Neural cell (in vitro differentiated cells): ENCODE data around the gene AFAP1L1. TPM values are rescaled to one million over a fixed set of nuclear protein-coding genes. Genes with fewer than 3 reads are reported as not detected.

Experiments used
- H2AFZ ChIP-seq: fragments of 200-600, 300-800 bp; sonication (generic), shearing (Covaris generic); 2 replicates; pipeline ENCODE4 v1.6.0; 2014; ENCODE audit warnings: low read depth, mild to moderate bottlenecking, antibody characterized with exemption, low read length, moderate library complexity
- H3F3A ChIP-seq: fragments of 200-600 bp; shearing (Covaris generic); 2 replicates; pipeline ENCODE4 v1.6.1; 2016; ENCODE audit warnings: mild to moderate bottlenecking, moderate library complexity, mixed read lengths, antibody characterized with exemption, low read length; ENCODE audit not compliant: insufficient read depth, poor library complexity, severe bottlenecking
- H3K27ac ChIP-seq: fragments of 200-600, 300-800 bp; sonication (generic), shearing (Covaris generic); 2 replicates; pipeline ENCODE4 v1.5.1; 2014; ENCODE audit warnings: mild to moderate bottlenecking, low read length, moderate library complexity
- H3K27me3 ChIP-seq: fragments of 300-800, 200-600 bp; sonication (generic), shearing (Covaris generic); 2 replicates; pipeline ENCODE4 v1.6.0; 2014; ENCODE audit warnings: mild to moderate bottlenecking, low read depth, low read length, moderate library complexity; ENCODE audit not compliant: insufficient read depth
- H3K36me3 ChIP-seq: fragments of 300-800, 200-600 bp; sonication (generic), shearing (Covaris generic); 2 replicates; pipeline ENCODE4 v1.5.1; 2014; ENCODE audit warnings: mild to moderate bottlenecking, antibody characterized with exemption, low read length, moderate library complexity; ENCODE audit not compliant: insufficient read depth
- H3K4me2 ChIP-seq: fragments of 300-800, 200-600 bp; sonication (generic), shearing (Covaris generic); 2 replicates; pipeline ENCODE4 v1.6.0; 2014; ENCODE audit warnings: mild to moderate bottlenecking, low read length
- H3K4me3 ChIP-seq: fragments of 300-800, 200-600 bp; sonication (generic), shearing (Covaris generic); 2 replicates; pipeline ENCODE4 v1.5.1; 2014; ENCODE audit warnings: mild to moderate bottlenecking, low read length, moderate library complexity
- H3K79me2 ChIP-seq: fragments of 200-600 bp; shearing (Covaris generic); replicated peaks from 2 replicates; pipeline ENCODE4 v1.6.0; 2014; ENCODE audit warnings: mild to moderate bottlenecking, low read length, moderate library complexity; ENCODE audit not compliant: insufficient read depth
- H3K9ac ChIP-seq: fragments of 300-800, 200-600 bp; sonication (generic), shearing (Covaris generic); 2 replicates; pipeline ENCODE4 v1.6.1; 2016; ENCODE audit warnings: mild to moderate bottlenecking, low read length, mixed read lengths
- H3K9me2 ChIP-seq: fragments of 200-600 bp; shearing (Covaris generic); 2 replicates; pipeline ENCODE4 v1.6.1; 2016; ENCODE audit warnings: mild to moderate bottlenecking, low read length, mixed read lengths; ENCODE audit not compliant: insufficient read depth
- H3K9me3 ChIP-seq: fragments of 200-600, 300-800 bp; sonication (generic), shearing (Covaris generic); 2 replicates; pipeline ENCODE4 v1.6.1; 2016; ENCODE audit warnings: mild to moderate bottlenecking, mixed run types, low read length, moderate library complexity, mixed read lengths
- H4K20me1 ChIP-seq: fragments of 200-600 bp; shearing (Covaris generic); 2 replicates; pipeline ENCODE4 v1.6.1; 2016; ENCODE audit warnings: mild to moderate bottlenecking, mixed run types; ENCODE audit not compliant: insufficient read depth
- CTCF ChIP-seq: fragments of 450-650 bp; IDR thresholded peaks from 2 replicates; pipeline ENCODE4 v1.5.1; 2014; ENCODE audit warnings: antibody characterized with exemption, mild to moderate bottlenecking, moderate library complexity; ENCODE audit not compliant: poor library complexity, severe bottlenecking
- EP300 ChIP-seq: fragments of 450-650 bp; conservative IDR thresholded peaks from 2 replicates; pipeline ENCODE4 v1.6.1; 2014; ENCODE audit warnings: antibody characterized with exemption, mild to moderate bottlenecking, moderate library complexity; ENCODE audit not compliant: poor library complexity, severe bottlenecking
- EZH2 ChIP-seq: fragments of 200-600, 300-800 bp; shearing (Covaris generic), sonication (generic); IDR thresholded peaks from 2 replicates; pipeline ENCODE4 v1.6.1; 2014; ENCODE audit warnings: antibody characterized with exemption, low read length, borderline replicate concordance, mild to moderate bottlenecking; ENCODE audit not compliant: insufficient read depth, poor library complexity, severe bottlenecking
- MXI1 ChIP-seq: fragments of 450-650 bp; conservative IDR thresholded peaks from 2 replicates; pipeline ENCODE4 v1.6.1; 2014; ENCODE audit warnings: antibody characterized with exemption, mild to moderate bottlenecking; ENCODE audit not compliant: poor library complexity, severe bottlenecking
- POLR2AphosphoS5 ChIP-seq: IDR thresholded peaks from 2 replicates; pipeline ENCODE4 v1.6.1; 2012
- RAD21 ChIP-seq: fragments of 450-650 bp; conservative IDR thresholded peaks from 2 replicates; pipeline ENCODE4 v1.6.1; 2014; ENCODE audit warnings: antibody characterized with exemption, mild to moderate bottlenecking, moderate library complexity
- REST ChIP-seq: IDR thresholded peaks from 2 replicates; pipeline ENCODE4 v1.6.1; 2012; ENCODE audit warnings: borderline replicate concordance
- SMC3 ChIP-seq: fragments of 450-650 bp; conservative IDR thresholded peaks from 2 replicates; pipeline ENCODE4 v1.6.1; 2014; ENCODE audit warnings: antibody characterized with exemption, mild to moderate bottlenecking, moderate library complexity; ENCODE audit not compliant: poor library complexity
- TAF1 ChIP-seq: IDR thresholded peaks from 2 replicates; pipeline ENCODE4 v1.6.1; 2012; ENCODE audit warnings: low read depth
- polyA plus RNA-seq: library from polyadenylated mRNA; depleted of rRNA; stranded (reverse); fragments of >200 nt; gene quantifications from 2 replicates; pipeline ENCODE4 v1.2.3, GENCODE V29; 2014

Gene AFAP1L1
- polyA plus RNA-seq, 1 donor from 2014 or later, result not detected

GRCh38 chr5:149237662-149238061 lies 34.0 kb upstream of the AFAP1L1 start:
- no peak overlapping the region for H2AFZ ChIP-seq
- no peaks in the 10 kb centered on the region for H3K9me2 ChIP-seq
- no peak overlapping the region for H3K9ac ChIP-seq
- H3K36me3 ChIP-seq, result no peaks in the 10 kb centered on the region
- TF ChIP-seq SMC3, result no peak
- TF ChIP-seq MXI1, result no peak
- no peak for TF ChIP-seq RAD21
- no peak for TF ChIP-seq EZH2
- TF ChIP-seq POLR2AphosphoS5, result no peak
- TF ChIP-seq EP300, result no peak
- TF ChIP-seq TAF1, result no peak
- no peak for TF ChIP-seq REST
- TF ChIP-seq CTCF, result no peak
- H3K9me3 ChIP-seq, result no peaks in the 10 kb centered on the region
- no peak overlapping the region for H3K27ac ChIP-seq
- no peaks in the 10 kb centered on the region for H3K79me2 ChIP-seq
- no peaks in the 10 kb centered on the region for H4K20me1 ChIP-seq
- no peaks in the 10 kb centered on the region for H3F3A ChIP-seq
- H3K27me3 ChIP-seq, result no peaks in the 10 kb centered on the region
- no peak overlapping the region for H3K4me3 ChIP-seq
- no peak overlapping the region for H3K4me2 ChIP-seq

- no peak overlapping the region for H3K4me2 ChIP-seq
- H3K4me3 ChIP-seq, result no peak overlapping the region
- TF ChIP-seq MXI1, result no peak
- no peak for TF ChIP-seq REST
- no peak for TF ChIP-seq RAD21
- no peaks in the 10 kb centered on the region for H4K20me1 ChIP-seq
- no peaks in the 10 kb centered on the region for H3K27me3 ChIP-seq
- H3K27ac ChIP-seq, result no peak overlapping the region
- no peaks in the 10 kb centered on the region for H3K79me2 ChIP-seq
- H3K36me3 ChIP-seq, result no peaks in the 10 kb centered on the region
- H3F3A ChIP-seq, result no peaks in the 10 kb centered on the region
- H3K9me3 ChIP-seq, result no peaks in the 10 kb centered on the region
- H3K9me2 ChIP-seq, result no peaks in the 10 kb centered on the region
- H3K9ac ChIP-seq, result no peak overlapping the region
- no peak overlapping the region for H2AFZ ChIP-seq
Measured at GRCh38 chr5:149238540-149238939, 33.1 kb upstream of the AFAP1L1 start.
